HCT116 (cell line): ENCODE measurements around the gene AP5M1. TPM values are rescaled to one million over a fixed set of nuclear protein-coding genes. Genes with fewer than 3 reads are reported as not detected.

Experiments used
- ATAC-seq: fragments of 200-7000 bp; cut with Tn5 transposase; 2 replicates; pipeline ENCODE4 v1.9.1; 2020; ENCODE audit warnings: mild to moderate bottlenecking, moderate library complexity
- BruUV-seq: library from RNA; stranded (reverse); fragments of 400-500 nt; replicated peaks from 2 replicates; lab custom pipeline; 2021; lab: Mats Ljungman, UMichigan
- CTCF ChIA-PET: fragments of 300-600 bp; sonication (Branson Sonifier 250); formaldehyde crosslinking; loops from one replicate; lab custom pipeline; 2021; ENCODE audit warnings: antibody characterized with exemption; lab: Charles Lee
- POLR2A ChIA-PET: fragments of 300-600, 350-600 bp; sonication (Branson Sonifier 250); formaldehyde crosslinking; loops from one replicate; lab custom pipeline; 2021; ENCODE audit warnings: antibody characterized with exemption; lab: Charles Lee
- RAD21 ChIA-PET, 2 experiments: fragments of 300-600 bp; sonication (Branson Sonifier 250); formaldehyde crosslinking; loops; one replicate each; lab custom pipeline; 2023; ENCODE audit warnings: low total read pairs in 2 of 2; ENCODE audit not compliant: uncharacterized antibody in 2 of 2, unreplicated experiment in 2 of 2, low non-redundant PET in 1 of 2; lab: Charles Lee
- DNase-seq: peaks from one replicate; pipeline ENCODE4 v3.0.0-alpha.2; 2010; ENCODE audit warnings: low read depth, low spot score
- H2AFZ ChIP-seq: fragments of 200-600 bp; shearing (Covaris generic), sonication (generic); 2 replicates; pipeline ENCODE4 v1.6.1; 2017; ENCODE audit warnings: low read depth, mixed run types, mixed read lengths, antibody characterized with exemption, low read length; ENCODE audit not compliant: poor library complexity, severe bottlenecking
- H3K27ac ChIP-seq: 2 replicates; pipeline ENCODE4 v1.5.1; 2012; ENCODE audit warnings: low read depth, low read length
- H3K27me3 ChIP-seq: fragments of 200-600 bp; sonication (generic); 2 replicates; pipeline ENCODE4 v1.6.1; 2016; ENCODE audit warnings: mixed run types, low read length, mixed read lengths; ENCODE audit not compliant: insufficient read depth
- H3K36me3 ChIP-seq, 2 experiments: fragments of 200-500 bp in 1 of 2; fragments of 200-600 bp in 1 of 2; sonication (Bioruptor generic) in 1 of 2; sonication (generic) in 1 of 2; 2 replicates each; pipeline versions ENCODE4 v1.5.1 to v1.6.1; 2014 to 2016; ENCODE audit warnings: low read length in 2 of 2, inconsistent platforms in 1 of 2, mixed read lengths in 1 of 2, mixed run types in 1 of 2; ENCODE audit not compliant: insufficient read depth in 2 of 2, control insufficient read depth in 1 of 2
- H3K4me1 ChIP-seq, 2 experiments: fragments of 200-600 bp in 1 of 2; sonication (generic) in 1 of 2; 2 replicates each; pipeline versions ENCODE4 v1.5.1 to v1.6.1; 2012 to 2017; ENCODE audit warnings: low read length in 2 of 2, inconsistent platforms in 1 of 2, mild to moderate bottlenecking in 1 of 2, mixed read lengths in 1 of 2, mixed run types in 1 of 2, moderate library complexity in 1 of 2; ENCODE audit not compliant: insufficient read depth in 2 of 2, control insufficient read depth in 1 of 2
- H3K4me2 ChIP-seq: fragments of 200-600 bp; sonication (generic); 2 replicates; pipeline ENCODE4 v1.6.1; 2017; ENCODE audit warnings: mixed run types, low read length, mixed read lengths
- H3K4me3 ChIP-seq, 2 experiments: fragments of 200-600 bp in 1 of 2; sonication (generic) in 1 of 2; replicated peaks in 1 of 2; 2 replicates each; pipeline ENCODE4 v1.5.1; 2011 to 2016; ENCODE audit warnings: low read length in 2 of 2, control low read depth in 1 of 2, low read depth in 1 of 2, mild to moderate bottlenecking in 1 of 2, mixed read lengths in 1 of 2, mixed run types in 1 of 2
- H3K79me2 ChIP-seq: fragments of 200-600 bp; sonication (generic); 2 replicates; pipeline ENCODE4 v1.6.1; 2017; ENCODE audit warnings: mild to moderate bottlenecking, mixed run types, low read length, moderate library complexity, mixed read lengths; ENCODE audit not compliant: insufficient read depth
- H3K9ac ChIP-seq: fragments of 200-600 bp; sonication (generic); 2 replicates; pipeline ENCODE4 v1.6.1; 2016; ENCODE audit warnings: low read length, mixed read lengths
- H3K9me2 ChIP-seq: fragments of 200-600 bp; sonication (generic), shearing (Covaris generic); 2 replicates; pipeline ENCODE4 v1.6.1; 2017; ENCODE audit warnings: mixed run types, mild to moderate bottlenecking, moderate library complexity; ENCODE audit not compliant: insufficient read depth
- H3K9me3 ChIP-seq, 2 experiments: fragments of 200-500 bp in 1 of 2; fragments of 200-600 bp in 1 of 2; sonication (Bioruptor generic) in 1 of 2; sonication (generic) in 1 of 2; 2 replicates each; pipeline ENCODE4 v1.6.1; 2014 to 2017; ENCODE audit warnings: low read length in 2 of 2, mixed read lengths in 2 of 2, inconsistent platforms in 1 of 2, low read depth in 1 of 2, mild to moderate bottlenecking in 1 of 2, mixed run types in 1 of 2, moderate library complexity in 1 of 2; ENCODE audit not compliant: control insufficient read depth in 1 of 2, insufficient read depth in 1 of 2
- H4K20me1 ChIP-seq: fragments of 200-600 bp; sonication (generic), shearing (Covaris generic); 2 replicates; pipeline ENCODE4 v1.6.1; 2017; ENCODE audit warnings: mixed run types, mild to moderate bottlenecking, moderate library complexity; ENCODE audit not compliant: insufficient read depth
- CBX3 ChIP-seq: IDR thresholded peaks from 2 replicates; pipeline ENCODE4 v1.6.1; 2012; ENCODE audit warnings: low read depth
- CEBPB ChIP-seq: IDR thresholded peaks from 2 replicates; pipeline ENCODE4 v1.6.1; 2012; ENCODE audit warnings: low read depth
- CTCF ChIP-seq, 3 experiments: fragments of 200-600 bp in 1 of 3; sonication (generic) in 1 of 3; IDR thresholded peaks in 2 of 3; conservative IDR thresholded peaks in 1 of 3; 2 replicates each; pipeline ENCODE4 v1.5.1; 2012 to 2017; ENCODE audit warnings: low read depth in 2 of 3, low read length in 2 of 3, antibody characterized with exemption in 1 of 3, borderline replicate concordance in 1 of 3, control low read depth in 1 of 3, mild to moderate bottlenecking in 1 of 3, mixed read lengths in 1 of 3, mixed run types in 1 of 3, moderate library complexity in 1 of 3; ENCODE audit not compliant: insufficient read depth in 1 of 3
- ELF1 ChIP-seq: IDR thresholded peaks from 2 replicates; pipeline ENCODE4 v1.6.1; 2012; ENCODE audit warnings: low read depth, borderline replicate concordance
- EZH2 ChIP-seq: fragments of 200-600 bp; sonication (generic); IDR thresholded peaks from 2 replicates; pipeline ENCODE4 v1.6.1; 2017; ENCODE audit warnings: antibody characterized with exemption, mixed run types
- FOSL1 ChIP-seq: IDR thresholded peaks from 2 replicates; pipeline ENCODE4 v1.6.1; 2012; ENCODE audit warnings: low read depth
- JUND ChIP-seq: IDR thresholded peaks from 2 replicates; pipeline ENCODE4 v1.6.1; 2012
- MAX ChIP-seq: IDR thresholded peaks from 2 replicates; pipeline ENCODE4 v1.6.1; 2012
- POLR2AphosphoS5 ChIP-seq: IDR thresholded peaks from 2 replicates; pipeline ENCODE4 v1.6.1; 2011; ENCODE audit warnings: mild to moderate bottlenecking, low read depth, low read length, moderate library complexity
- RAD21 ChIP-seq: IDR thresholded peaks from 2 replicates; pipeline ENCODE4 v1.6.1; 2012; ENCODE audit warnings: low read depth, mild to moderate bottlenecking
- SP1 ChIP-seq: IDR thresholded peaks from 2 replicates; pipeline ENCODE4 v1.6.1; 2012; ENCODE audit warnings: low read depth
- TCF7L2 ChIP-seq: IDR thresholded peaks from 2 replicates; pipeline ENCODE4 v1.7.0; 2011; ENCODE audit warnings: borderline replicate concordance, inconsistent platforms; ENCODE audit not compliant: insufficient read depth, insufficient read length; ENCODE audit errors: extremely low read depth
- ZFX ChIP-seq: fragments of 450-650 bp; IDR thresholded peaks from 2 replicates; pipeline ENCODE4 v1.6.1; 2017
- intact Hi-C: fragments of 100-400 bp; cut with micrococcal nuclease; formaldehyde crosslinking; loops from 2 replicates; pipeline ENCODE4 v1.10.0; 2022
- total RNA-seq: library from RNA; stranded (reverse); gene quantifications from one replicate; pipeline ENCODE4 v1.2.1, GENCODE V29; 2021; ENCODE audit not compliant: unreplicated experiment
- TF ChIP-seq, protein P1 (sequence below): IDR thresholded peaks from 2 replicates; pipeline ENCODE4 v1.6.1; 2012; ENCODE audit warnings: low read depth

AP5M1 gene
- total RNA-seq, 1 experiment from 2014 or later = 25.3 TPM

- peak; percentile 79 for DNase-seq
- RAD21 ChIA-PET = no interaction called here
- BruUV-seq = no TSS peak
- no peaks in the 10 kb centered on the region for H3K4me1 ChIP-seq
- TF ChIP-seq CTCF (IDR thresholded peaks at IDR 0.05 in 2 of 3, conservative IDR thresholded peaks at IDR 0.05 in 1 of 3; ENCODE audit: borderline replicate concordance in 1 of 3, insufficient read depth in 1 of 3, low read depth in 2 of 3, low read length in 2 of 3) = peak; percentile 76 to 89 (median 82)
- peak; percentile 15; the same call in 1 of the 2 replicates for TF ChIP-seq CEBPB
- TF ChIP-seq FOSL1 = no peak
- TF ChIP-seq SP1 = no peak
- no peak for TF ChIP-seq EZH2
- TF ChIP-seq JUND = no peak
- no peak for TF ChIP-seq ELF1
- TF ChIP-seq POLR2AphosphoS5 = no peak
- no peak for TF ChIP-seq ZFX
- no peak for TF ChIP-seq CBX3
- no peak for TF ChIP-seq MAX
- TF ChIP-seq, protein P1, sequence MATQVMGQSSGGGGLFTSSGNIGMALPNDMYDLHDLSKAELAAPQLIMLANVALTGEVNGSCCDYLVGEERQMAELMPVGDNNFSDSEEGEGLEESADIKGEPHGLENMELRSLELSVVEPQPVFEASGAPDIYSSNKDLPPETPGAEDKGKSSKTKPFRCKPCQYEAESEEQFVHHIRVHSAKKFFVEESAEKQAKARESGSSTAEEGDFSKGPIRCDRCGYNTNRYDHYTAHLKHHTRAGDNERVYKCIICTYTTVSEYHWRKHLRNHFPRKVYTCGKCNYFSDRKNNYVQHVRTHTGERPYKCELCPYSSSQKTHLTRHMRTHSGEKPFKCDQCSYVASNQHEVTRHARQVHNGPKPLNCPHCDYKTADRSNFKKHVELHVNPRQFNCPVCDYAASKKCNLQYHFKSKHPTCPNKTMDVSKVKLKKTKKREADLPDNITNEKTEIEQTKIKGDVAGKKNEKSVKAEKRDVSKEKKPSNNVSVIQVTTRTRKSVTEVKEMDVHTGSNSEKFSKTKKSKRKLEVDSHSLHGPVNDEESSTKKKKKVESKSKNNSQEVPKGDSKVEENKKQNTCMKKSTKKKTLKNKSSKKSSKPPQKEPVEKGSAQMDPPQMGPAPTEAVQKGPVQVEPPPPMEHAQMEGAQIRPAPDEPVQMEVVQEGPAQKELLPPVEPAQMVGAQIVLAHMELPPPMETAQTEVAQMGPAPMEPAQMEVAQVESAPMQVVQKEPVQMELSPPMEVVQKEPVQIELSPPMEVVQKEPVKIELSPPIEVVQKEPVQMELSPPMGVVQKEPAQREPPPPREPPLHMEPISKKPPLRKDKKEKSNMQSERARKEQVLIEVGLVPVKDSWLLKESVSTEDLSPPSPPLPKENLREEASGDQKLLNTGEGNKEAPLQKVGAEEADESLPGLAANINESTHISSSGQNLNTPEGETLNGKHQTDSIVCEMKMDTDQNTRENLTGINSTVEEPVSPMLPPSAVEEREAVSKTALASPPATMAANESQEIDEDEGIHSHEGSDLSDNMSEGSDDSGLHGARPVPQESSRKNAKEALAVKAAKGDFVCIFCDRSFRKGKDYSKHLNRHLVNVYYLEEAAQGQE = no peak
- TF ChIP-seq TCF7L2 = no peak
- TF ChIP-seq RAD21 = peak; percentile 81
- H4K20me1 ChIP-seq = no peaks in the 10 kb centered on the region
- H3K27ac ChIP-seq = no peak overlapping the region
- ATAC-seq = peak; percentile 91
- H3K27me3 ChIP-seq = peaks cover 17% of the 10 kb centered on the region; the same call in 1 of the 2 replicates
- CTCF ChIA-PET = interaction anchor here (0.7 to 3.4 kb wide), 11 partner anchors 8 to 835 kb away, joined by 3 to 43 read pairs (median 5); no protein-coding TSS in a partner anchor
- intact Hi-C loops = loop anchor here (1.0 to 5.0 kb wide), 3 partner anchors 251 to 826 kb away; no protein-coding TSS in a partner anchor
- no peak overlapping the region for H3K4me2 ChIP-seq
- H3K36me3 ChIP-seq = no peaks in the 10 kb centered on the region
- H3K9me3 ChIP-seq = no peaks in the 10 kb centered on the region
- POLR2A ChIA-PET = no interaction called here
- no peak overlapping the region for H3K9ac ChIP-seq
- H3K79me2 ChIP-seq = no peaks in the 10 kb centered on the region
- H3K9me2 ChIP-seq = no peaks in the 10 kb centered on the region
- H3K4me3 ChIP-seq = no peak overlapping the region
- peak overlapping the region; percentile 90 for H2AFZ ChIP-seq
These were observed 48.6 kb downstream of the AP5M1 start for GRCh38 chr14:57317248-57317833.
